22Rv1 (cell line): ENCODE measurements around the gene LGALS4.

ENCODE experiments used
- CTCF ChIP-seq: fragments of 450-650 bp; IDR thresholded peaks from 2 replicates; pipeline ENCODE4 v1.5.1; 2017; ENCODE audit warnings: mild to moderate bottlenecking
- ZFX ChIP-seq: fragments of 450-650 bp; IDR thresholded peaks from 2 replicates; pipeline ENCODE4 v1.6.1; 2017; ENCODE audit warnings: antibody characterized with exemption, borderline replicate concordance

- TF ChIP-seq CTCF (no peak), ZFX (no peak)
These were observed 25.7 kb upstream of the LGALS4 start for GRCh38 chr19:38838208-38838985.
